ENCODE data around the gene ALG12.

The ALG12 gene

GRCh38 chr22:49917974-49918910 lies at the start of gene ALG12, which contains the start of gene CRELD2:
ALG12 (minus strand) TSS chr22:49918438; CDS start chr22:49913765, 4,673 bp downstream.
CRELD2 (plus strand) TSS chr22:49918634; CDS start chr22:49918770, 136 bp downstream.
- DNase-seq = peak; percentile 78

- DNase-seq = no peak
Measured at GRCh38 chr22:49967706-49968208, 49.5 kb upstream of the ALG12 start.

- DNase-seq = no peak
Measured at GRCh38 chr22:49966774-49967705, 48.8 kb upstream of the ALG12 start.

DNA sequence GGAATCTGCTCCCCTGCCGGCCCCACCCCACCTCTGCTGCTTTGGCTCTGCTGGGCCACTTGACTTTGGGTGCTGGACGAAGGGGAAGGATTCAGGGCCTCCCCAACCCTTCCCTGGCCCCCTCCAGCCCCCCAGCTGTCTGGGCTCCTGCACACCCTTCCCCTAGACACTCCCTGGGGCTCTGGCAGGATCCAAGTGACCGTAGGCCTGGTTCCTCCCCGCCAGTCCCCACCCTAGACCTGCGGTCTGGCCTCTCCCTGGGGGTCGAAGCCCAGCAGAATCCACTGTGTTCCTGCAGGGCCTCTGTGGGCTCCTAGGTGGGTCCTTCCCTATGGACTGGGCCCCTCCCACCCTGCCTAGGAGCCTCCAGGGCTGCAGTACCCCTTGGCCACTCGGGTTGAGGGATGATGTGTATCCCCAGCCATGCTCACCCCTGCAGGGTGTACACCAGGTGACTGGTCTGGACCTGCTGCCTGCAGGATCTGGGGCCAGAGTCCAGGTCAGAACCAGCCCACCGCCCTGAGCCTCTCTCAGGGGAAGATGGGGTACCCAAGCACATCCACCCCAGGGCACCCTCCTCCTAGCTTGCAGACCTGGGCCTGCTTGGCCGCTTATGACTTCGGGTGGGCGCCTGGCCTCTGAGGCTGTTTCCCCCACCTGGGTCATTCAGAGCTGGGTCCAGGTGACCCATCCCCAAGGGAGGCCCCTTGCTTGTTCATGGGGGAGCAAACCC lies 48.0 kb upstream of the ALG12 start:
- DNase-seq = no peak

- no peak for DNase-seq
Measured at GRCh38 chr22:49965091-49966040, 47.1 kb upstream of the ALG12 start.

DNA sequence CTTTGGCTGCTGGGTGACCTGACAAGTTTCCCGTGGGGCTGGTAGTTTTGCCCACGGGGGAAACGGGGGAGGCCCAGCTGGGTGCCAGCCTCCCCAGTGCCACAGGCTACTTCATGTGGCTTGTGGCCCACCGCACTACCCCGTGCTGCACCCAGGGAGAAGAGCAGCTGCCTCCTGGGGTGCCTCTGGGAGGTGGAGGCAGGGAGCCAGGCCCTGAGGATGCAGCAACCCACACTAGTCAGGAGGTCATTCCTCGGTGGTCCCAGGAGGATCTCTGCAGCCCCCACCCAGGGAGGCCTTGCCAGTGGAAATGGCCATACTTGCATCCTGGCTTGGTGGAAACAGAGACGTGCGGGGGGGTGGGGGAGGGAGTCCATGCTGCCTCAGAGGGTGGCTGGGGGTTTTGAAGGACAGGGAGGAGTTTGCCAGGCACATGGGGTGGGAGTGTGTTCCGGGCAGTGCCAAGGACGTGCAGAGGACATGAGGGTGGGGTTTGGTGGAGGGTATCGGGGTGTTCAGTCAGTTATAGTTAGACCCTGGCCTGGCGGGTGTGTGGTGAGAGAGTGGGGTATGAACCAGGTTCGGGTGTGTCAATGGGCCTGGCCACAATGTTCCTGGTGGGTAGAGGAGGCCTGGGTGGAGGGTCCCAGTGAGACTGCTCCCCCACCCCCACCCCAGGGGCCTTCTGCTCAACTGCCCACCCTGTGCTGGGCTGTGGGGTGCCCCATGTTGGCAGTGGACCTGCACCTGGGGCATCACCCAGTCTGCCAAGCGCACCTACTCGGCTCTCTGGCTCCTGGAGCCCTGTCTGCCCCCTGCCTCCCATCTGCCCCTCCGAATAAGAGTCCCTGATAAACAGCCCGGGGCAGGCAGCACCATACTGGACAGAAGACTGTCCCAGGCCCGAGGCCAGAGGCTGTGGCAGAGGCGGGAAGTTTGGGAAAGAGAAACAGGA lies 46.2 kb upstream of the ALG12 start:
- DNase-seq = no peak

- no peak for DNase-seq
Measured at GRCh38 chr22:49963647-49964026, 45.4 kb upstream of the ALG12 start.

DNA sequence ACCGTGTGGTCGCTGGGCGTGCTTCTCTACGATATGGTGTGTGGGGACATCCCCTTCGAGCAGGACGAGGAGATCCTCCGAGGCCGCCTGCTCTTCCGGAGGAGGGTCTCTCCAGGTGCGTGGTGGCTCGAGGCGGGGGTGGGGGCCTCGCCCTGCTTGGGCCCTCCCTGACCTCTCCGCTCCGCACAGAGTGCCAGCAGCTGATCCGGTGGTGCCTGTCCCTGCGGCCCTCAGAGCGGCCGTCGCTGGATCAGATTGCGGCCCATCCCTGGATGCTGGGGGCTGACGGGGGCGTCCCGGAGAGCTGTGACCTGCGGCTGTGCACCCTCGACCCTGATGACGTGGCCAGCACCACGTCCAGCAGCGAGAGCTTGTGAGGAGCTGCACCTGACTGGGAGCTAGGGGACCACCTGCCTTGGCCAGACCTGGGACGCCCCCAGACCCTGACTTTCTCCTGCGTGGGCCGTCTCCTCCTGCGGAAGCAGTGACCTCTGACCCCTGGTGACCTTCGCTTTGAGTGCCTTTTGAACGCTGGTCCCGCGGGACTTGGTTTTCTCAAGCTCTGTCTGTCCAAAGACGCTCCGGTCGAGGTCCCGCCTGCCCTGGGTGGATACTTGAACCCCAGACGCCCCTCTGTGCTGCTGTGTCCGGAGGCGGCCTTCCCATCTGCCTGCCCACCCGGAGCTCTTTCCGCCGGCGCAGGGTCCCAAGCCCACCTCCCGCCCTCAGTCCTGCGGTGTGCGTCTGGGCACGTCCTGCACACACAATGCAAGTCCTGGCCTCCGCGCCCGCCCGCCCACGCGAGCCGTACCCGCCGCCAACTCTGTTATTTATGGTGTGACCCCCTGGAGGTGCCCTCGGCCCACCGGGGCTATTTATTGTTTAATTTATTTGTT lies 44.8 kb upstream of the ALG12 start:
- DNase-seq = no peak

GRCh38 chr22:49962012-49962750 lies 43.9 kb upstream of the ALG12 start:
- peak; percentile 55 for DNase-seq

DNA sequence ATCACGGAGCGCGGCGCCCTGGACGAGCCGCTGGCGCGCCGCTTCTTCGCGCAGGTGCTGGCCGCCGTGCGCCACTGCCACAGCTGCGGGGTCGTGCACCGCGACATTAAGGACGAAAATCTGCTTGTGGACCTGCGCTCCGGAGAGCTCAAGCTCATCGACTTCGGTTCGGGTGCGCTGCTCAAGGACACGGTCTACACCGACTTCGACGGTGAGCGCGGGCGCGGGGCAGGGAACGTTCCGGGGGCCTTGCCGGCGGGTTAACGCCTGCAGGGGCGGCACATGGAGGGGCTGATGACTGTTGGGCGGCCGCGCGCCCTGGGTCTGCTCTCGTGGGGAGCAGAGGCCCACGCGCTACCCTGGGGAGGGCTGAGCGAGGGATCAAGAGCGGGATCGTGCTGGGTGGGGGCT lies 43.4 kb upstream of the ALG12 start:
- DNase-seq = no peak

DNA sequence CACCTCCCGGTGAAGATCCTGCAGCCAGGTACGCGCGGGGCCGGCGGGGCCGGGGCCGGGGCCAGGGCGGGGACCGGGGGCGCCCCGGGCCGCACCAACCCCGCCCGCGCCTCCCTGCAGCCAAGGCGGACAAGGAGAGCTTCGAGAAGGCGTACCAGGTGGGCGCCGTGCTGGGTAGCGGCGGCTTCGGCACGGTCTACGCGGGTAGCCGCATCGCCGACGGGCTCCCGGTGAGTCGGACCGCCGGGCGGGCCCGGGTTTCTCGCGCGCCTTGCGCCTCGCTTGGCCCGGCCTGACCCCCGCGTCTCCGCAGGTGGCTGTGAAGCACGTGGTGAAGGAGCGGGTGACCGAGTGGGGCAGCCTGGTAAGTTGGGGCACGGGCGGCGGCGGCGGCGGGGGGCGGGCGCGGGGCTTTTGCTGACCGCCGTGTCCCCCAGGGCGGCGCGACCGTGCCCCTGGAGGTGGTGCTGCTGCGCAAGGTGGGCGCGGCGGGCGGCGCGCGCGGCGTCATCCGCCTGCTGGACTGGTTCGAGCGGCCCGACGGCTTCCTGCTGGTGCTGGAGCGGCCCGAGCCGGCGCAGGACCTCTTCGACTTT lies 42.9 kb upstream of the ALG12 start:
- no peak for DNase-seq

DNA sequence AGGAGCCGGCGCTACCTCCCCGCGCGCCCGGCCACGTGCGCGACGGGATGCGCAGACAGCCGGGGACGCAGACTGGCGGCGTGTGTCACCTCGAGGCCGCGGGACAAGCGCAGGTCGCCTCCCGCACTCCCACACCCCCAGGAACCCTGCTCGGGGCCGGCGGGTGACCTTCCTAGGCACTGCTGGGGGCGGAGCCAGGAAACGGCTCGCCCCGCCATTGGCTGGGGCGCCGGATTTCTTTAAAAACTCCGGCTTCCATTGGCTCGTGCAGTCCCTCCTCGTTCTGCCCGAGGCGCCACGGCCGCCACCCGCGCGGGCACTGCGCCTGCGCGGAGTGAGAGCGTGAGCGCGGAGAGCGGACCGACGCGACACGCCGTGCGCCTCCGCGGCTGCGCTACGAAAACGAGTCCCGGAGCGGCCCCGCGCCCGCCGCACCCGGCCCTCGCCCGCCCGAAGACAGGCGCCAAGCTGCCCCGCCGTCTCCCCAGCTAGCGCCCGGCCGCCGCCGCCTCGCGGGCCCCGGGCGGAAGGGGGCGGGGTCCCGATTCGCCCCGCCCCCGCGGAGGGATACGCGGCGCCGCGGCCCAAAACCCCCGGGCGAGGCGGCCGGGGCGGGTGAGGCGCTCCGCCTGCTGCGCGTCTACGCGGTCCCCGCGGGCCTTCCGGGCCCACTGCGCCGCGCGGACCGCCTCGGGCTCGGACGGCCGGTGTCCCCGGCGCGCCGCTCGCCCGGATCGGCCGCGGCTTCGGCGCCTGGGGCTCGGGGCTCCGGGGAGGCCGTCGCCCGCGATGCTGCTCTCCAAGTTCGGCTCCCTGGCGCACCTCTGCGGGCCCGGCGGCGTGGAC lies 42.1 kb upstream of the ALG12 start, which contains the start of gene PIM3:
TSS of gene PIM3 (plus strand) at position 614 of the 846 bp plus-strand sequence. CDS start at position 790, 176 bp downstream.
- DNase-seq = peak; percentile 83

- no peak for DNase-seq
Measured at GRCh38 chr22:49959782-49960158, 41.5 kb upstream of the ALG12 start.

DNA sequence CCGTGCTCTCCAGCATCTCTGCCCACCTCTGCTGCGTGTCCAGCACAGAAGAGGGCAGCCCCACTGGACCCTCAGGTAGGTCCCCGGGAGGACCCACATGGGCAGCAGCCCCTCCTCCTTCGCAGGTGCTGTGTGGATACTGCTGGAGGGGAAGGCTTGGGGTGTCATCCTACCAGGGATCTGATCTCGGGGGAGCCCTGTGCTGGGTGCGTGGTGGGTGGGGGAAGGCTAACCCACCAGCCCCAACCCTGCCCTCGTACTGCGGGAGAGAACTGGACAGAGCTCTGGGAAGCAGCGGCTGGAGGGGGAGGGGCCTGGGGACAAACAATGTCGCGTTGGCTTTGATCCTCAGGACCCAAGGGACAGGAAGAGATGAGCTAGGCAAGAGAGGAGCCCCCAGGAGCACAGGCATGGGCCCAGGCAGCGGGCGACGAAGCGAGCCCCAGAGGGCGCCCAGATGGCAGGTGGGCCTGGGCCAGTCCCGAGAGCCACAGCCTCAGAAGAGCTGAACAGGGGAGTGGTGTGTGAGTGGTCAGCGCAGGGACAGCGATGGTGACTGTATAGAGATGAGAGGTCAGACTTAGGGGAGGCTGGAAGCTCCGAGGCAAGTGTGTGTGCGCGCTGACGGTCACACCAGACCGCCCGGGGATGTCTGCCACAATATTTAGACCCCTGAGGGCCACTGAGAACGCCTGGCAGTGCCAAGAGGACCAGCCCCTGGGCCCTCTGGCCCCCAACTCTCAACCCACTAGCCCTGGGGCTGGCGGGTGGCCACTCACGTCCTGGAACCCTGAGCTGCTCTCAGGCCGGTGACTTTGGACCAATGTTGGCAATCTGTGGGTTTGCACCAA lies 40.9 kb upstream of the ALG12 start:
- DNase-seq = no peak

DNA sequence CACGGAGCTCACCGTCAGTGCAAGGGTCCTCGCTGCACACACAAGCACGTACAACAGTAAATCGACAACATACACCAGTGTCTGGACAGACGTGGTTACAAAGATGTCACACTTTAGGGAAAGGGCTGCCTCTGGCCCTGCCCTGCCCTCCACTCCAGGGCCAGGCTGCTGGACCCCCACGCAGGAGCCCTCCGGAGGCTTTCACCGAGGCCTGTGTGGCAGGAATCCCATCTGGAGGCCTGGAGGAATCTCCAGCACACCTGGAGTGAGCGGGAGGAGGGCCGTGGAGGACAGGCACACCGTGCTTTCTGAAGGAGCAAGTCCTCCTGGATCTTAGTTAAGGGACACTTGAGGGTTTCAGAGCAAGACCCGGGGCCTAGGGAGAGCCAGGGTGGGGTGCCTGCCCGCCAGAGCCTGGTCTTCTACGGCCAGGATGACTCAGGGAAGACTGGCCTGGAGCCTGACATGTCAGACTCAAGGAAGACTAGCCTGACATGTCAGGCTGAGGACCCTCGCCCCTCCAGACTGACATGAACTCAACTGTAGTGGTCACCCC lies 40.2 kb upstream of the ALG12 start:
- DNase-seq = no peak
